GM12865 (cell line): ENCODE measurements around the gene RDH14.

ENCODE experiments used
- DNase-seq: peaks from one replicate; pipeline ENCODE4 v3.0.0; 2010; ENCODE audit warnings: low read depth
- H3K4me3 ChIP-seq: 2 replicates; pipeline ENCODE4 v1.5.1; 2011; ENCODE audit warnings: mild to moderate bottlenecking, low read depth, low read length, control low read depth
- TF ChIP-seq, protein P1 (sequence below): IDR thresholded peaks from 2 replicates; pipeline ENCODE4 v1.5.1; 2011; ENCODE audit warnings: low read length, control low read depth, low read depth, inconsistent platforms; ENCODE audit not compliant: insufficient read depth; ENCODE audit errors: missing control alignments

RDH14 gene

DNA sequence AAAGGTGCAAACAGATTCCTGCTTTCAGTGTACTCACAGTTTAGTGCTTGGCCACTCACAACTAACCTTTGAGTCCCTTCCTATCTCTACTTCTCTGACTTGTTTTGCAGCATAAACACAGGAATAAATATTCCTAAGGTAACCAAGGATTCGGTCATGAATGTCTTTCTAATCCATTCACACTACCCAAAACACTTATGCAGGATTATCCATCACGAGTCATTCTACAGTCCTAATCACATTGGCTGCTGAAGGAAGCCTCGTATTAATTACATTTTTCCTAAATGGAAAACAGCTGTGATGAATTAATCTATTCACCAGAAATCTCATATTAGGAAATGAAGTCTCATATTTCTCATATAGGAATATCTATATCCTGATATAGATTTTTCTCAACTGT lies 16.3 kb downstream of the RDH14 start:
- TF ChIP-seq, protein P1, sequence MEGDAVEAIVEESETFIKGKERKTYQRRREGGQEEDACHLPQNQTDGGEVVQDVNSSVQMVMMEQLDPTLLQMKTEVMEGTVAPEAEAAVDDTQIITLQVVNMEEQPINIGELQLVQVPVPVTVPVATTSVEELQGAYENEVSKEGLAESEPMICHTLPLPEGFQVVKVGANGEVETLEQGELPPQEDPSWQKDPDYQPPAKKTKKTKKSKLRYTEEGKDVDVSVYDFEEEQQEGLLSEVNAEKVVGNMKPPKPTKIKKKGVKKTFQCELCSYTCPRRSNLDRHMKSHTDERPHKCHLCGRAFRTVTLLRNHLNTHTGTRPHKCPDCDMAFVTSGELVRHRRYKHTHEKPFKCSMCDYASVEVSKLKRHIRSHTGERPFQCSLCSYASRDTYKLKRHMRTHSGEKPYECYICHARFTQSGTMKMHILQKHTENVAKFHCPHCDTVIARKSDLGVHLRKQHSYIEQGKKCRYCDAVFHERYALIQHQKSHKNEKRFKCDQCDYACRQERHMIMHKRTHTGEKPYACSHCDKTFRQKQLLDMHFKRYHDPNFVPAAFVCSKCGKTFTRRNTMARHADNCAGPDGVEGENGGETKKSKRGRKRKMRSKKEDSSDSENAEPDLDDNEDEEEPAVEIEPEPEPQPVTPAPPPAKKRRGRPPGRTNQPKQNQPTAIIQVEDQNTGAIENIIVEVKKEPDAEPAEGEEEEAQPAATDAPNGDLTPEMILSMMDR, result no peak
- no peak for DNase-seq
- no peak overlapping the region for H3K4me3 ChIP-seq

DNA sequence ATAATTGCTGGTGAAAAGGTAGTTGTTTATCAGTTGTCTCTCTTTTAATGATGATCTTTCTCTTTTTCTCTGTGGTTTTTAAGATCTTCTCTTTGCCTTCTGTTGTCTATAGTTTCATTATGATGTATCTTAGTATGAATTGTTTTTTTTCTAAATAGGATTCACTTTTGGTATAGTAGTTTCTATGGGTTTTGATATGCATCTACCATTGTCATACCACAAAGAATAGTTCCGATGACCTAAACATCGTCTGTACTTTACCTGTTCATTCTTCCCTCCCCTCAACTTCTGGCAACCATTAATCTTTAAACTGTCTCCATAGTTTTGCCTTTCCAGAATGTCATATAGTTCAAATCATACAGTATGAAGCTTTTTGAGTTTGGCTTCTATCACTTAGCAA lies 19.6 kb downstream of the RDH14 start:
- no peak overlapping the region for H3K4me3 ChIP-seq
- no peak for DNase-seq
- TF ChIP-seq, protein P1, result no peak

DNA sequence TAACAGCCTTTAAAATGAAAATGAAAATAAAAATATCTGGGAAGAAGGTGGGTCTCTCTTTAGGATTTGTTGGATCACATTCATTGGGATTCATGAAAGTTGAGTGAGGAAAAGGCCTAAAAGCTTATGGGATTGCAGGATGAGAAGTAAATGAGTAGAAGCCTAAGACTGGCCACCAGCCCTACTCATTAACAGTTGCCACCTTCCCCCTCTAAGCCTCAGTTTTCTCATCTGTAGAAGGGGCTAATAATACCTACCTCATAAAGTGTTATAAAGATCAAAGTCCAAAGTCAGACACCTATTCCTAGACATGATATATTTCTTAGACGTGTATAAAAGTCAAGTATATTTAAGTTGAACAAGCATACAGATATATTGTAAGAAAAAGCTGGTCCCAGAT lies 23.8 kb downstream of the RDH14 start:
- H3K4me3 ChIP-seq, result no peak overlapping the region
- TF ChIP-seq, protein P1, result no peak
- DNase-seq, result no peak

DNA sequence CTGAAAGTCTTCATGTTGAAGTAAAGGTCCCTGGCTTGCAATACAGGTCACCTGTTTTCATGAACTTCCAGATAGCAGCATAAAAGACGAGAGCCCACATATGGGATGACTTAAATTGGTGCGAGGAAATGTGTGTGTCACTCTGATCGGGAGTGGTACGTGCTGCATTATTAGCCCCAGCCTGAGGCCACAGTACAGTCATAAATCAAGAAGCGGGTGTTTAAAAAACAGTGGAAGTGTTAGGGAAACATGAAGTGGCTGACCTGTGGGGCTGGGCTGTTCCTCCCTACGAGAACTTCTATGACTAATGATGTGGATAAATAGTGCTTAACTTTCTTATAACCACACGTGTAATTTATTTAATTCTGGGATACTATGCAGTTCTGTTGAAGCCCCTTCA lies 24.4 kb downstream of the RDH14 start:
- TF ChIP-seq, protein P1, result no peak

DNA sequence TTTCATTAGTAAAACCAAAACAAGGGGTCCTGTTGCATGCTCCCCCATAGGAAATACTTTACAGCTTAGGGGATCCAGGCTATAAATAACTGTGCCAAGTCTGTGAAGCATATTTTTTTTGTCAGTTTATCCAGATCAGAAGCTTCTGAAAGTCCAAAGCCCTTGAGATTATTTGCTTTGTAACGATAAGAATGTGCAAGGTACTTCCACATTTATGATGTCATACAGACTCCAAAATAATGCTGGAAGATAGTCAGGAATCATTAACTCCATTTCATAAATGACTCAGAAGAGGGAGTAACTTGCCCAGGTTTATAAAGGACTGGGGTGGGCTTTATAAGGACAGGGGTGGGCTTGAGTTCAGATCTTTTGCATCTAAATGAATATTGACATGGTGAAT lies 29.3 kb downstream of the RDH14 start:
- DNase-seq, result no peak
- TF ChIP-seq, protein P1, result no peak
- H3K4me3 ChIP-seq, result no peak overlapping the region

More for the DNA sequence above, 24.4 kb downstream of the RDH14 start:
- no peak for DNase-seq
- H3K4me3 ChIP-seq, result no peak overlapping the region

DNA sequence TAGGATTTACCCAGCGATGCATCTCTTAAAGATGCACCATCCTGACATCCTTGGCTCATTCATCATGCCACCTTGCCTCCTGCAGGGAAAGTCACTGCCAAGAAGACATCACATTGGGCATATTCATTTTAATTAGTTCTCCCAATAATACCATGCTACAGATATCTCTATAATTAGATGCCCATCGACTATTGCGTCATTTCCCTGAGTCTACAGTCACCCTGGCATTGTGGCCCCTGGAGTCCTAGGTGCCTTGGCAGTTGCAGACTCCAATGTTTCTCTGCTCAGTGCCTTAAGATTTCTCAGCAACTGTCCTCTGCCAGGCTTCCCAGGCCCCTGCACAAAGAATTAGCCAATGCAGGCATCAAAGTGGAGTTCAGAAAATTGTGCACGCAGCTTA lies 32.6 kb downstream of the RDH14 start:
- H3K4me3 ChIP-seq, result no peak overlapping the region
- TF ChIP-seq, protein P1, result no peak
- no peak for DNase-seq

DNA sequence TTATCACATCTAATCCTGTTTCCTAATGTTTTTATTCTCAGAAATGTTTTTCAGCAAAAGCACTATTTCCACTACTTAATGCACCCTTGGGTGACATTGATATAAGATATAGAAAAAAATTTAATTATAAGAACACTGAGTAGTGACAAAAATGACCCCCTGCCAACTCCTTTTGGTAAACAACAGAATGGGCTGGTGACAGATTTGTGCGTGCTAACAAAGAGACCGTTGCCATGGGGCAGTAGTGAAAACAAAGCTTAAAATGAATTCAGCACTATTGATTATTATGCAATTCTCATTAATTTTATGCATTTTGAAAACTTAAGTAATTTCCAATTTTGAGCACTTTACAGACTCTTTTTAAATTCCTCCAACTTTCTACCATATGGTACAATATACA lies 33.1 kb downstream of the RDH14 start:
- no peak overlapping the region for H3K4me3 ChIP-seq
- DNase-seq, result no peak
- TF ChIP-seq, protein P1, result no peak
